COLO829 (cell line): ENCODE results near the gene MAGEH1.

Source experiments
- DNase-seq: peaks from one replicate; pipeline ENCODE4 v3.0.0; 2012; ENCODE audit warnings: low spot score

The MAGEH1 gene

GRCh38 chrX:55490121-55490520, 38.2 kb downstream of the MAGEH1 start:
- DNase-seq, result no peak

- DNase-seq, result no peak
Observed at GRCh38 chrX:55490974-55491373, 39.0 kb downstream of the MAGEH1 start.
